H9 (cell line): ENCODE data around the gene TBATA. TPM values are rescaled to one million over a fixed set of nuclear protein-coding genes. Genes with fewer than 3 reads are reported as not detected.

Experiments
- DNase-seq: peaks from one replicate; pipeline ENCODE4 v3.0.0-alpha.2; 2017
- H2AFZ ChIP-seq: one replicate; pipeline ENCODE4 v1.6.1; 2013; ENCODE audit warnings: mild to moderate bottlenecking, low read length, control low read depth, moderate library complexity
- H2AK5ac ChIP-seq: 2 replicates; pipeline ENCODE4 v1.6.1; 2013; ENCODE audit warnings: low read length, control low read depth, mixed read lengths; ENCODE audit not compliant: insufficient read length
- H2BK120ac ChIP-seq: one replicate; pipeline ENCODE4 v1.6.1; 2013; ENCODE audit warnings: low read depth, mild to moderate bottlenecking, low read length, control low read depth, inconsistent platforms; ENCODE audit not compliant: poor library complexity, severe bottlenecking
- H2BK12ac ChIP-seq: 2 replicates; pipeline ENCODE4 v1.6.1; 2013; ENCODE audit warnings: low read length, control low read depth, mixed read lengths, low read depth; ENCODE audit not compliant: insufficient read length
- H2BK15ac ChIP-seq: 2 replicates; pipeline ENCODE4 v1.6.1; 2013; ENCODE audit warnings: low read depth, low read length, control low read depth
- H2BK20ac ChIP-seq: one replicate; pipeline ENCODE4 v1.6.1; 2013; ENCODE audit warnings: low read depth, mild to moderate bottlenecking, low read length, control low read depth, inconsistent platforms; ENCODE audit not compliant: poor library complexity, severe bottlenecking
- H2BK5ac ChIP-seq: 2 replicates; pipeline ENCODE4 v1.6.1; 2013; ENCODE audit warnings: low read length, control low read depth, mixed read lengths; ENCODE audit not compliant: insufficient read length
- H3K14ac ChIP-seq: 2 replicates; pipeline ENCODE4 v1.6.1; 2013; ENCODE audit warnings: low read length, control low read depth; ENCODE audit not compliant: insufficient read depth
- H3K18ac ChIP-seq: 2 replicates; pipeline ENCODE4 v1.6.1; 2013; ENCODE audit warnings: low read depth, mild to moderate bottlenecking, mixed read lengths, low read length, control low read depth; ENCODE audit not compliant: insufficient read length
- H3K23ac ChIP-seq: 2 replicates; pipeline ENCODE4 v1.6.1; 2013; ENCODE audit warnings: low read length, control low read depth, mixed read lengths, low read depth; ENCODE audit not compliant: insufficient read length
- H3K23me2 ChIP-seq: 2 replicates; pipeline ENCODE4 v1.6.1; 2013; ENCODE audit warnings: low read depth, mild to moderate bottlenecking, mixed read lengths, low read length, control low read depth; ENCODE audit not compliant: insufficient read length, poor library complexity, severe bottlenecking
- H3K27ac ChIP-seq: 2 replicates; pipeline ENCODE4 v1.5.1; 2013; ENCODE audit warnings: low read length, control low read depth, mixed read lengths, low read depth; ENCODE audit not compliant: insufficient read length
- H3K27me3 ChIP-seq: 2 replicates; pipeline ENCODE4 v1.6.1; 2013; ENCODE audit warnings: low read length, control low read depth, inconsistent platforms; ENCODE audit not compliant: insufficient read depth
- H3K4ac ChIP-seq: 2 replicates; pipeline ENCODE4 v1.6.1; 2013; ENCODE audit warnings: low read depth, mild to moderate bottlenecking, control low read depth, inconsistent platforms, low read length, moderate library complexity
- H3K4me1 ChIP-seq: 2 replicates; pipeline ENCODE4 v1.6.1; 2013; ENCODE audit warnings: low read length, control low read depth, inconsistent platforms; ENCODE audit not compliant: insufficient read depth
- H3K4me2 ChIP-seq: 2 replicates; pipeline ENCODE4 v1.6.1; 2013; ENCODE audit warnings: low read length, control low read depth, mixed read lengths; ENCODE audit not compliant: insufficient read length, insufficient read depth
- H3K56ac ChIP-seq: 2 replicates; pipeline ENCODE4 v1.6.1; 2013; ENCODE audit warnings: low read depth, mild to moderate bottlenecking, mixed read lengths, low read length, control low read depth; ENCODE audit not compliant: insufficient read length
- H3K79me1 ChIP-seq: 2 replicates; pipeline ENCODE4 v1.6.1; 2013; ENCODE audit warnings: low read depth, mild to moderate bottlenecking, moderate library complexity, low read length, control low read depth, inconsistent platforms; ENCODE audit not compliant: insufficient read depth, poor library complexity, severe bottlenecking
- H3K79me2 ChIP-seq: 2 replicates; pipeline ENCODE4 v1.6.1; 2013; ENCODE audit warnings: low read length, control low read depth, inconsistent platforms; ENCODE audit not compliant: insufficient read depth
- H3K9ac ChIP-seq: 2 replicates; pipeline ENCODE4 v1.6.1; 2013; ENCODE audit warnings: low read length, control low read depth, mixed read lengths; ENCODE audit not compliant: insufficient read length; ENCODE audit errors: extremely low read depth
- H3K9me3 ChIP-seq: one replicate; pipeline ENCODE4 v1.6.1; 2013; ENCODE audit warnings: low read depth, low read length, inconsistent platforms; ENCODE audit not compliant: control insufficient read depth
- H3T11ph ChIP-seq: one replicate; pipeline ENCODE4 v1.6.1; 2013; ENCODE audit warnings: mild to moderate bottlenecking, low read length, control low read depth, inconsistent platforms
- H4K20me1 ChIP-seq: one replicate; pipeline ENCODE4 v1.6.1; 2013; ENCODE audit not compliant: control insufficient read depth, insufficient read length, insufficient read depth
- H4K5ac ChIP-seq: 2 replicates; pipeline ENCODE4 v1.6.1; 2013; ENCODE audit warnings: low read depth, mild to moderate bottlenecking, mixed read lengths, low read length, control low read depth; ENCODE audit not compliant: insufficient read length
- H4K8ac ChIP-seq: replicated peaks from 2 replicates; pipeline ENCODE4 v1.6.1; 2013; ENCODE audit warnings: low read length, control low read depth, mixed read lengths, low read depth; ENCODE audit not compliant: insufficient read length
- H4K91ac ChIP-seq: 2 replicates; pipeline ENCODE4 v1.6.1; 2013; ENCODE audit warnings: low read depth, mild to moderate bottlenecking, moderate library complexity, mixed read lengths, low read length, control low read depth; ENCODE audit not compliant: insufficient read length
- H3K27ac Mint-ChIP-seq, 3 experiments: 2 replicates in 2 of 3; 3 replicates in 1 of 3; pipeline ENCODE4 v1.8.0; 2020 to 2021; ENCODE audit warnings: mixed read lengths in 3 of 3, mild to moderate bottlenecking in 1 of 3, moderate library complexity in 1 of 3
- H3K27me3 Mint-ChIP-seq: 2 replicates; pipeline ENCODE4 v1.8.0; 2021; ENCODE audit warnings: low read depth, mild to moderate bottlenecking, moderate library complexity, mixed read lengths
- H3K36me3 Mint-ChIP-seq, 3 experiments: 2 replicates in 2 of 3; 3 replicates in 1 of 3; pipeline ENCODE4 v1.8.0; 2020 to 2021; ENCODE audit warnings: low read depth in 3 of 3, mixed read lengths in 3 of 3; ENCODE audit not compliant: insufficient read depth in 1 of 3
- H3K4me1 Mint-ChIP-seq, 2 experiments: 2 replicates each; pipeline ENCODE4 v1.8.0; 2020; ENCODE audit warnings: mixed read lengths in 2 of 2
- H3K4me3 Mint-ChIP-seq, 2 experiments: 2 replicates in 1 of 2; 3 replicates in 1 of 2; pipeline ENCODE4 v1.8.0; 2020 to 2021; ENCODE audit warnings: mild to moderate bottlenecking in 2 of 2, mixed read lengths in 2 of 2, moderate library complexity in 1 of 2
- H3K9me3 Mint-ChIP-seq, 2 experiments: 2 replicates in 1 of 2; 3 replicates in 1 of 2; pipeline ENCODE4 v1.8.0; 2020; ENCODE audit warnings: mild to moderate bottlenecking in 2 of 2, mixed read lengths in 2 of 2, moderate library complexity in 1 of 2
- CTCF ChIP-seq: fragments of 200-600 bp; sonication (generic); conservative IDR thresholded peaks from 3 replicates; pipeline ENCODE4 v1.8.0; 2021; ENCODE audit warnings: antibody characterized with exemption, mild to moderate bottlenecking
- WGBS: extraction: QIAGEN DNeasy Blood & Tissue Kit; methylation state at CpG from one replicate; pipeline ENCODE4 v1.1.7; 2013; ENCODE audit warnings: missing lambda C conversion rate, low lambda C conversion rate, mixed read lengths; ENCODE audit not compliant: insufficient read length; ENCODE audit errors: extremely low coverage; 5-methylcytosine and 5-hydroxymethylcytosine counted together
- total RNA-seq: library from RNA; stranded (reverse); gene quantifications from 2 replicates; pipeline ENCODE4 v1.2.1, GENCODE V29; 2021

TBATA gene
- total RNA-seq, 1 experiment from 2014 or later = not detected

GRCh38 chr10:70815504-70816219 is 30.5 kb upstream of the TBATA start, which contains the start of gene SGPL1:
Gene SGPL1 (plus strand): TSS chr10:70815948. CDS start chr10:70816854, 906 bp downstream.
- Histone ChIP-seq H3K23ac (no peak within 1 kb of the TSS), H2BK120ac (no peak within 1 kb of the TSS), H2BK5ac (no peak within 1 kb of the TSS), H4K5ac (no peak within 1 kb of the TSS), H3K9ac (peak within 1 kb of the TSS; percentile 66), H3K27me3 (no peaks in the 10 kb centered on the region), H2AK5ac (no peak within 1 kb of the TSS), H3K4me1 (no peaks in the 10 kb centered on the region), H3K79me2 (peaks cover 5% of the 10 kb centered on the region; the same call in 1 of the 2 replicates), H4K8ac (no peak within 1 kb of the TSS), H3K18ac (peak within 1 kb of the TSS; percentile 96), H4K91ac (no peak within 1 kb of the TSS), H3K9me3 (no peaks in the 10 kb centered on the region), H3K14ac (peak within 1 kb of the TSS; percentile 85), H3K27ac (no peak within 1 kb of the TSS), H3K56ac (no peak within 1 kb of the TSS), H3K23me2 (peaks cover 5% of the 10 kb centered on the region), H3K79me1 (peaks cover 2% of the 10 kb centered on the region), H3K4ac (no peak within 1 kb of the TSS), H2BK12ac (no peak within 1 kb of the TSS), H3K4me2 (peak within 1 kb of the TSS; percentile 88), H3T11ph (no peak within 1 kb of the TSS), H2AFZ (peak within 1 kb of the TSS; percentile 83), H4K20me1 (no peaks in the 10 kb centered on the region), H2BK20ac (no peak within 1 kb of the TSS), H2BK15ac (no peak within 1 kb of the TSS)
- H3K4me3 Mint-ChIP-seq = peak within 1 kb of the TSS; percentile 91 to 93
- peak within 1 kb of the TSS; percentile 87 to 97 (median 92) for H3K27ac Mint-ChIP-seq
- H3K27me3 Mint-ChIP-seq = no peaks in the 10 kb centered on the region; the same call in 1 of the 2 replicates
- DNase-seq = peak; percentile 86
- no peaks in the 10 kb centered on the region for H3K9me3 Mint-ChIP-seq
- peaks cover 10 to 28% (median 26%) of the 10 kb centered on the region in 3 experiments; a peak in 5 of 7 replicates for H3K36me3 Mint-ChIP-seq
- WGBS = no CpG with 5 or more reads among the region's 58 CpGs
- TF ChIP-seq CTCF = peak; percentile 94
- H3K4me1 Mint-ChIP-seq = peaks cover 12 to 14% of the 10 kb centered on the region in 2 experiments
